ENCODE measurements around the gene PLEKHA5. TPM values are rescaled to one million over a fixed set of nuclear protein-coding genes. Genes with fewer than 3 reads are reported as not detected.

Gene PLEKHA5
- total RNA-seq, 1 donor, result 82.2 TPM

- Histone ChIP-seq H3K4me2 (ENCODE audit: insufficient read depth, low read length) (no peak overlapping the region), H3K27ac (ENCODE audit: low read depth, low read length) (no peak overlapping the region), H3K36me3 (ENCODE audit: insufficient read depth, low read length) (no peaks in the 10 kb centered on the region), H2AFZ (ENCODE audit: low read length) (no peak overlapping the region), H3K9me3 (ENCODE audit: low read depth, low read length) (no peaks in the 10 kb centered on the region), H3K4me1 (ENCODE audit: insufficient read depth, low read length) (peaks cover 11% of the 10 kb centered on the region), H4K20me1 (ENCODE audit: insufficient read depth, low read length) (no peaks in the 10 kb centered on the region), H3K4me3 (ENCODE audit: insufficient read depth, low read length) (no peak overlapping the region), H3K79me2 (ENCODE audit: insufficient read depth, low read length) (no peaks in the 10 kb centered on the region), H3K27me3 (ENCODE audit: insufficient read depth, low read length) (no peaks in the 10 kb centered on the region)
- no peak for DNase-seq (ENCODE audit: insufficient read length, low spot score, missing footprints)
- TF ChIP-seq, protein P1, sequence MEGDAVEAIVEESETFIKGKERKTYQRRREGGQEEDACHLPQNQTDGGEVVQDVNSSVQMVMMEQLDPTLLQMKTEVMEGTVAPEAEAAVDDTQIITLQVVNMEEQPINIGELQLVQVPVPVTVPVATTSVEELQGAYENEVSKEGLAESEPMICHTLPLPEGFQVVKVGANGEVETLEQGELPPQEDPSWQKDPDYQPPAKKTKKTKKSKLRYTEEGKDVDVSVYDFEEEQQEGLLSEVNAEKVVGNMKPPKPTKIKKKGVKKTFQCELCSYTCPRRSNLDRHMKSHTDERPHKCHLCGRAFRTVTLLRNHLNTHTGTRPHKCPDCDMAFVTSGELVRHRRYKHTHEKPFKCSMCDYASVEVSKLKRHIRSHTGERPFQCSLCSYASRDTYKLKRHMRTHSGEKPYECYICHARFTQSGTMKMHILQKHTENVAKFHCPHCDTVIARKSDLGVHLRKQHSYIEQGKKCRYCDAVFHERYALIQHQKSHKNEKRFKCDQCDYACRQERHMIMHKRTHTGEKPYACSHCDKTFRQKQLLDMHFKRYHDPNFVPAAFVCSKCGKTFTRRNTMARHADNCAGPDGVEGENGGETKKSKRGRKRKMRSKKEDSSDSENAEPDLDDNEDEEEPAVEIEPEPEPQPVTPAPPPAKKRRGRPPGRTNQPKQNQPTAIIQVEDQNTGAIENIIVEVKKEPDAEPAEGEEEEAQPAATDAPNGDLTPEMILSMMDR (IDR thresholded peaks at IDR 0.05; ENCODE audit: extremely low read depth, low read depth, low read length), result no peak
Measured at GRCh38 chr12:19203539-19204506, 74.3 kb downstream of the PLEKHA5 start.

- Histone ChIP-seq H3K4me1 (ENCODE audit: insufficient read depth, low read length) (peaks cover 11% of the 10 kb centered on the region), H2AFZ (ENCODE audit: low read length) (peak overlapping the region; percentile 69), H3K27ac (ENCODE audit: low read depth, low read length) (no peak overlapping the region), H3K9me3 (ENCODE audit: low read depth, low read length) (no peaks in the 10 kb centered on the region), H4K20me1 (ENCODE audit: insufficient read depth, low read length) (no peaks in the 10 kb centered on the region), H3K4me2 (ENCODE audit: insufficient read depth, low read length) (peak overlapping the region; percentile 72), H3K36me3 (ENCODE audit: insufficient read depth, low read length) (no peaks in the 10 kb centered on the region), H3K27me3 (ENCODE audit: insufficient read depth, low read length) (no peaks in the 10 kb centered on the region), H3K4me3 (ENCODE audit: insufficient read depth, low read length) (peak overlapping the region; percentile 66), H3K79me2 (ENCODE audit: insufficient read depth, low read length) (no peaks in the 10 kb centered on the region)
- TF ChIP-seq, protein P1 (IDR thresholded peaks at IDR 0.05; ENCODE audit: extremely low read depth, low read depth, low read length), result no peak
- no peak for DNase-seq (ENCODE audit: insufficient read length, low spot score, missing footprints)
Measured at GRCh38 chr12:19205120-19205519, 75.6 kb downstream of the PLEKHA5 start.

DNA sequence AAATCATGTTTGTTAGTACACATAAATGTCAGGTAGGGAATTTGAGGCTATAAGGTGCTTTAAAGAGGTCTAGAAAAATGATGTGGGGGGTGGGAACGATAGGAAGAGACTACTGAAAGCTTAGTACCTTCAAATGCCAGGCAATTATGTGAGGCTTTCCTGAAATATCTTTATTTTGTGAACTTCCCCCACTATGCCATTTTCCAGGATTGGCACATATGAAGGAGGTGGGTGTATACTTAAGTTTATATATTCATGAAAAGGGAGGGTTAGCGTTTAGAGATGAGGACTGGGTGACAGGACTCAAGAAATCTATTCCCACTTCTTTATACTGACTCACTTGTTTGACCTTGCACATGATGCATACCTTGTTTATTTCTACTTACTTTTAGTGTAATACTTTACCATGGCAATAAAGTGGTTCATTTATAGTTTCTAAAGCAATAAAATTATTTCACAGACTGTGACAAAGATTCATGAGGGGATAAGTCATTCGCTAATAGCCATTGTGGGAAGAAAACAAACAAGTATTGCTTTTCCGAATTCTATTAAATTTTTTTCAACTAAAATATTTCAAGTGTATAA is 77.1 kb downstream of the PLEKHA5 start:
- Histone ChIP-seq H3K27me3 (ENCODE audit: insufficient read depth, low read length) (no peaks in the 10 kb centered on the region), H3K4me1 (ENCODE audit: insufficient read depth, low read length) (peaks cover 7% of the 10 kb centered on the region), H3K27ac (ENCODE audit: low read depth, low read length) (no peak overlapping the region), H3K4me2 (ENCODE audit: insufficient read depth, low read length) (no peak overlapping the region), H3K4me3 (ENCODE audit: insufficient read depth, low read length) (no peak overlapping the region), H4K20me1 (ENCODE audit: insufficient read depth, low read length) (no peaks in the 10 kb centered on the region), H3K36me3 (ENCODE audit: insufficient read depth, low read length) (no peaks in the 10 kb centered on the region), H3K9me3 (ENCODE audit: low read depth, low read length) (no peaks in the 10 kb centered on the region), H2AFZ (ENCODE audit: low read length) (no peak overlapping the region), H3K79me2 (ENCODE audit: insufficient read depth, low read length) (no peaks in the 10 kb centered on the region)
- DNase-seq (ENCODE audit: insufficient read length, low spot score, missing footprints), result no peak
- TF ChIP-seq, protein P1 (IDR thresholded peaks at IDR 0.05; ENCODE audit: extremely low read depth, low read depth, low read length), result no peak

DNA sequence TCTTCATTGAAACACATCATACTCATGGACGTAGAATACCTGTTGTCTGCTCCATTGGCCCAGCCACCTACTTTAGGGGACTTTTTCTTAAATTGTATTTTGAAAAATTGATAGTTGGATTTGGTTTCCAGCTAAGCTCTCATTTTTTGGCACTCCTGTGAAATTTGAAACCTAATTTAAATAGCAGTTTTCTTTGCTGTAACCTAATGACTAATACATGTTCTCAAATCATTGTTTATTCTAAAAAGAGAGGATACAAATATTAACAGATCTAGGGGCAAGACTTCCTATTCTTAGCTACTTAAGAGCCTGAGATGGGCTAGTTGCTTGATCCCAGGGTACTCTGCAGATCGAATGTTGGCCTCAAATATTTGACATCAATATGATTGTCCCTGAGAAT is 78.9 kb downstream of the PLEKHA5 start:
- Histone ChIP-seq H3K36me3 (ENCODE audit: insufficient read depth, low read length) (no peaks in the 10 kb centered on the region), H3K4me2 (ENCODE audit: insufficient read depth, low read length) (no peak overlapping the region), H3K9me3 (ENCODE audit: low read depth, low read length) (no peaks in the 10 kb centered on the region), H3K4me3 (ENCODE audit: insufficient read depth, low read length) (no peak overlapping the region), H3K4me1 (ENCODE audit: insufficient read depth, low read length) (peaks cover 4% of the 10 kb centered on the region), H3K79me2 (ENCODE audit: insufficient read depth, low read length) (no peaks in the 10 kb centered on the region), H4K20me1 (ENCODE audit: insufficient read depth, low read length) (no peaks in the 10 kb centered on the region), H3K27ac (ENCODE audit: low read depth, low read length) (no peak overlapping the region), H3K27me3 (ENCODE audit: insufficient read depth, low read length) (no peaks in the 10 kb centered on the region), H2AFZ (ENCODE audit: low read length) (no peak overlapping the region)
- no peak for DNase-seq (ENCODE audit: insufficient read length, low spot score, missing footprints)
- TF ChIP-seq, protein P1 (IDR thresholded peaks at IDR 0.05; ENCODE audit: extremely low read depth, low read depth, low read length), result no peak
